Measurements from ENCODE around the gene HTR6.

GRCh38 chr1:19658186-19658585 lies 6.5 kb upstream of the HTR6 start:
- TF ChIP-seq CTCF (IDR thresholded peaks at IDR 0.05; ENCODE audit: poor library complexity, severe bottlenecking): no peak
- TF ChIP-seq SMC3 (conservative IDR thresholded peaks at IDR 0.05; ENCODE audit: poor library complexity): no peak

Data from neural cell (in vitro differentiated cells).